Motor neuron (in vitro differentiated cells): ENCODE data around the gene SCFD2. TPM values are rescaled to one million over a fixed set of nuclear protein-coding genes. Genes with fewer than 3 reads are reported as not detected.

Experiments used
- ATAC-seq, 8 experiments: fragments of 200-7000 bp; cut with Tn5 transposase; replicated peaks in 6 of 8; 2 replicates each; pipeline ENCODE4 v1.8.0; 2021; ENCODE audit warnings: mild to moderate bottlenecking in 8 of 8, moderate library complexity in 8 of 8
- H3K27ac ChIP-seq, 2 donors: fragments of 250-450 bp; sonication (Bioruptor Pico); 2 replicates each; pipeline ENCODE4 v1.9.0; 2021; ENCODE audit warnings: antibody characterized with exemption in 2 of 2, mild to moderate bottlenecking in 2 of 2, moderate library complexity in 1 of 2
- H3K4me1 ChIP-seq, 2 donors: fragments of 250-450 bp; sonication (Bioruptor Pico); replicated peaks in 1 of 2; 2 replicates each; pipeline ENCODE4 v1.6.1; 2021; ENCODE audit warnings: antibody characterized with exemption in 2 of 2, mild to moderate bottlenecking in 2 of 2, moderate library complexity in 1 of 2
- H3K4me3 ChIP-seq, 5 donors: fragments of 250-450 bp; sonication (Bioruptor Pico); 2 replicates each; pipeline ENCODE4 v1.9.0; 2021; ENCODE audit warnings: antibody characterized with exemption in 5 of 5, mild to moderate bottlenecking in 5 of 5, moderate library complexity in 4 of 5
- WGBS, 10 experiments: fragments of 450-650 bp; shearing (Covaris generic); methylation state at CpG; one replicate each; pipeline ENCODE4 v1.0.0; 2022; 5-methylcytosine and 5-hydroxymethylcytosine counted together
- in situ Hi-C, 9 experiments: fragments of 400-800 bp; cut with MboI; loops; one replicate each; pipeline ENCODE4 v1.15.0; 2021; ENCODE audit warnings: low sequenced_read_pairs in 9 of 9, low pct_unique_long_range_greater_than_20kb in 2 of 9; ENCODE audit not compliant: unreplicated experiment in 9 of 9
- total RNA-seq, 8 experiments: library from RNA; unstranded; fragments of 300-600 nt; gene quantifications; 2 replicates each; pipeline versions ENCODE4 v1.2.3 to v1.2.4, GENCODE V29; 2022

SCFD2 gene
- total RNA-seq, 8 experiments from 2014 or later, result 9.0 to 40.3 (median 21.1) TPM

DNA sequence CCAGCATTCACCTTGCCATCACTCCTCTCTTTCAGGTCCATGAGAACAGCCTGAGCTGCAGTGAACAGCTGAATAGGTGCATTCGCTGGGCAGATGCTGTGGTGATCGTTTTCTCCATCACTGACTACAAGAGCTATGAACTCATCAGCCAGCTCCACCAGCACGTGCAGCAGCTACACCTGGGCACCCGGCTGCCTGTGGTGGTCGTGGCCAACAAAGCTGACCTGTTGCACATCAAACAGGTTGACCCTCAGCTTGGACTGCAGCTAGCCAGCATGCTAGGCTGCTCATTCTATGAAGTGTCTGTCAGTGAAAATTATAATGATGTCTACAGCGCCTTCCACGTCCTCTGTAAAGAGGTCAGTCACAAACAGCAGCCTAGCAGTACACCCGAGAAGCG lies 500.6 kb downstream of the SCFD2 start:
- ATAC-seq, result no peak
- in situ Hi-C loops, result no loop called here
- 53 to 100% (median 90%) methylated on average over 1 to 8 of the region's 9 CpGs; no CpG with 5 or more reads in 1 of the 10 experiments for WGBS, 10 experiments
- no peak overlapping the region for H3K4me3 ChIP-seq
- H3K27ac ChIP-seq, result no peak overlapping the region
- H3K4me1 ChIP-seq, result peaks cover 7 to 25% of the 10 kb centered on the region in 2 donors

DNA sequence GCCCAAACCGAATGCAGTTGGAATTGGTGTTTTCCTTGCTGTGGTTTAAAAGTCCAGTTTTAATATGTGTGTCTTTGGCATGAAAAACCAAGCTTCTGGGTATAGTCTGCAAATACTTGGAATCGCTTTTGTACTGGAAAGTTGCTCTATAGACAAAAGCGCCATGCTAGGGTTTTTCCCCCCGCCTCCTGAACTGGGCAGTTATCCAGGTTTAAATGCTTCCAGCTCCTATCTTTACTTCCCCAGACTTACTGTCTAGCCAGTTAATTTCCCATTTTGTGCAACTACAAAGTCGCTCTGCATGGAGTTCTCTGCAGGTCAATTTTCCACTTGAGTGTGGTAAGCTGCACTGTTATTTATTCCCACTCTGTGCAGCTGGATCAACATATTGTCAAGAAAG lies 501.1 kb downstream of the SCFD2 start:
- Histone ChIP-seq H3K27ac (no peak overlapping the region), H3K4me1 (peaks cover 7 to 25% of the 10 kb centered on the region in 2 donors), H3K4me3 (no peak overlapping the region)
- in situ Hi-C loops, result no loop called here
- WGBS, 10 experiments, result 51 to 100% (median 89%) methylated on average over 1 to 5 of the region's 5 CpGs; no CpG with 5 or more reads in 3 of the 10 experiments
- no peak for ATAC-seq

DNA sequence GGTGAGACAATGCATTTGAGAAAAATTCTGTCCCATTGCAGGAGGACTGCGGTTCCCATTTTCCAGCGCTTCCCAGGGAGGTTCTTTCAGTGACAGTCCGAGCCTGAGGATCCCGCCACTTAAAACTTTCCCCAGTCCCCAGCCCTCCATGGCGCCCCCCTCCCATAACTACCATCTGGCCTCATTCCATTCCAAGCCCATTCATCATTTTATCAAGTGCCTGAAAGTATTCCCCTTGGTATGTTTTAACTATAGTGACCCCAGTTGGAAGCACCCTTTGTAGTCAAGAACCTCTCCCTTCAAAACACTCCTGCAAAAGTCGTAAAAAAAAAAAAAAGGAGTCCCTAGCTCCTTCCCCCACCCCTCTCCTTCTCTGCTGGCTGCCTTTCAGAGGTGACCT lies 502.5 kb downstream of the SCFD2 start:
- ATAC-seq, result no peak
- no peak overlapping the region for H3K27ac ChIP-seq
- H3K4me1 ChIP-seq, result peaks cover 2 to 18% of the 10 kb centered on the region in 2 donors
- 0 to 86% (median 25%) methylated on average over 1 to 3 of the region's 6 CpGs; no CpG with 5 or more reads in 4 of the 10 experiments for WGBS, 10 experiments
- H3K4me3 ChIP-seq, result peak overlapping the region in 1 of 5 donors; percentile 44
- in situ Hi-C loops, result no loop called here

DNA sequence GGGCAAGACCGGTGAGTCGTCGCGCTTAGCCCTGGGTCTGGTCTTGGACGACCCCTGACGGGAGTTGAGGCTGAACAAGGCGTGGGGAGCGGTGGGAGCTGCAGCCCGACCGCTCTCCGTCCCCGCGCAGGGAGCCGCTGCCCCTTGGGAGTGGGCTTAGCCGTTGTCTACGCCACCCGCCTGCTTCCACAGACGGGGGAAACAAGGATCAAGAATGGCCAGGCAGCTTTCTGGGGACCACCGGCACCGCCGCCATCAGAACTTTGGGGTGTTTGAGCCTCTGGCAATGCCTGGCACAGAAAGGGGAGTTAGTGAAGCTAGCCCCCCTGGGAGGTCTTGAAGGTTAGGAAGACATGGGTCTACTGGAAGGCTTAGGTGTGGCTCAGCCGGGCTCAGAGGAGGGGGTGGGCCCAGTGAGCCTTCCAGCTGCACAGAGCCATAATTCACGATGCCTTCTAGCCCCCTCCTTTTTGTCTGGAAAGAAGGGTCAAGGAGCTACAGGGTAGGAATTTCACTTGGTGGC lies 503.2 kb downstream of the SCFD2 start:
- whole genome bisulfite sequencing, 10 experiments, result 0 to 6% (median 6%) methylated on average over 1 to 6 of the region's 23 CpGs; no CpG with 5 or more reads in 7 of the 10 experiments
- no peak overlapping the region for H3K27ac ChIP-seq
- peaks cover 0 to 12% of the 10 kb centered on the region in 2 donors for H3K4me1 ChIP-seq
- peak in 4 of 8 experiments; percentile 24 to 39 (median 28) for ATAC-seq
- peak overlapping the region; percentile 43 to 73 (median 58) for H3K4me3 ChIP-seq
- in situ Hi-C loops, result no loop called here

DNA sequence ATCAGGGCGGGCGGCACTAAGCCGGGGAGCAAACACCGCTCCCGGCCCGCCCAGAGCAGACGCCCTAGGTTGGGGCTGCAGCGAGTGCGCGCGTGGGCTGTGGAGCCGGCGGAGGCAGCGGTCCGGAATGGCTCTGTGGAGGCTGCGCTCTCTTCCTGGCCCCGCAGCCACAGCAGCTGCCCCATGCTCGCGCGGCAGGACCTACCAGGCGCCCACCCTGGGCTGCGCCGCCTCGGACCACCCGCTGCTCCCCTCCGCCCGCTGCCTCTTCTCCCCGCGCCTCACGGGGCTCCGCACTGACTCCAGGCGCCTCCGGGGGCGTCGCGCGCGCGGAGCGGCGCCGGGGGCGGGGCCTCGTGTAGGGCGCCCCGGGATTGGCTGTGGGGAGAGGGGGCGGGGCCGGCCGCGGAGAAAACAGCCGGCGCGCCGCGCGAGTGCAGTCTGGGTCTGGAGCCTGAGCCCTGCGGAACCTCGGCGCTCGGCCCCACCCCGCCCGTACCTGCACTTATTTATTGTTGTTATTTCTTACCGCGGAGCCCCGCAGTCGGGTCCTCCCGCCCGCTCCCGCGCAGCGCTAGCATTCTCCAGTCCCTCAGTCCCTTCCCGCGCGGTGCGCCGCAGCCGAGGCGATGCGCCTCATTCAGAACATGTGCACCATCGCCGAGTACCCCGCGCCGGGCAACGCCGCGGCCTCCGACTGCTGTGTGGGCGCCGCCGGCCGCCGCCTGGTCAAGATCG lies 503.8 kb downstream of the SCFD2 start, which contains the start of gene RASL11B:
TSS of gene RASL11B (plus strand) at position 439 of the 738 bp plus-strand sequence. CDS start at position 630, 191 bp downstream.
- peak; percentile 96 to 98 (median 96) for ATAC-seq
- in situ Hi-C loops, result no loop called here
- Histone ChIP-seq H3K4me1 (peaks cover 0 to 10% of the 10 kb centered on the region in 2 donors), H3K27ac (no peak within 1 kb of the TSS), H3K4me3 (peak within 1 kb of the TSS; percentile 43 to 73 (median 58))
- 0% methylated on average over 1 to 10 of the region's 94 CpGs; no CpG with 5 or more reads in 5 of the 10 experiments for WGBS, 10 experiments

DNA sequence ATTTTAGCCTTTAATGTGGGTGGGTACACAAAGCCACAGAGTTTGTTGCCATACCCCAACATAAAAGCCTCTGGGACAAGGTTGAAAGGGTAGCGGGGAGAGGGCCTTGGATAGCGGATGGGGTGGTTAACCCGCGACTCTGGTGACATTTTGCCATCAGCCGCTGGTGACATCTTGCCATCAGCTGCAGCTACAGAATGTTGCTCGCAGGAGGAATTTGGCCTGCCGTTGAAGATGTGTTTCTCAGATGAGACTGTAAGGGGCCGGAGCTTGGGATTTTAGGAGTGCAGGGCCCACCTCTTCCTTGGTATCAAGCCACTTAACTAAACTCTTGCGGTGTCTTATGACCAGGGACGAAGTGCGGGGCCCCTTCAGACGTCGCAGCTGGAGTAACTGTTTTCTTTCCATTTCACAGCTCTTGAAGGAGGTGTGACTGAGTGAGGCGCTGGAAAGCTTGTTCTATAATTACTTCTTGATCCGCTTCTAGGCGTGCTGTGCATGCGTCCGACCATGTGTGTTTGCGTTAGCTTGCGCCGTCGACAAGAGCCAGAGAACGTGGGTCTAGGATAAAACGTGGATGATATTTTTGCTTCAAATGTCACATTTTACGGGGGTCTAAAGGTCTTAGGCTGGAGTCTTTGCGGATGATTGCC lies 504.6 kb downstream of the SCFD2 start:
- in situ Hi-C loops, result no loop called here
- peak in 1 of 8 experiments; percentile 3 for ATAC-seq
- Histone ChIP-seq H3K4me3 (peak overlapping the region; percentile 43 to 73 (median 58)), H3K27ac (no peak overlapping the region), H3K4me1 (peaks cover 0 to 10% of the 10 kb centered on the region in 2 donors)
- WGBS, 10 experiments, result 20 to 86% (median 54%) methylated on average over 1 to 16 of the region's 26 CpGs; no CpG with 5 or more reads in 2 of the 10 experiments

DNA sequence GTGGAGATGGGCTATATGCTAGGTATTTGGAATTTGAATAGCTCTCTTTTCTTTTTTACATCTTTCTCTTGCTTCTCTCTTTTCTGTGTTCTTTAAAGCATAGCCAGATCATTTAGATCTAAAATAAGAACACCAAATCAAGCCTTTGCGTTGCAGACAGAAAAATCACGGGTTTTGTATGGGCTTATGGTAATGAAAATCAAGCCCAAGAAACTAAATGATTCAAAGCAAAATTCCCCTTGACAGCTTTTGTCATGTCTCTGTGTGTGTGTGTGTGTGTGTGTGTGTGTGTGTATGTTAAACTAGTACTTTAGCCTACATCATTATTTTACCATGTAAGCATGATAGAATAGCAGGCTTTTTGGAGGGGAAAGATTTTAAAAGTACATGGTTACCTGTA lies 505.5 kb downstream of the SCFD2 start:
- WGBS, 10 experiments, result 40 to 100% (median 83%) methylated on average over 1 to 2 of the region's 2 CpGs; no CpG with 5 or more reads in 1 of the 10 experiments
- H3K4me1 ChIP-seq, result peaks cover 3 to 12% of the 10 kb centered on the region in 2 donors
- no peak overlapping the region for H3K4me3 ChIP-seq
- H3K27ac ChIP-seq, result no peak overlapping the region
- ATAC-seq, result no peak
- in situ Hi-C loops, result no loop called here

DNA sequence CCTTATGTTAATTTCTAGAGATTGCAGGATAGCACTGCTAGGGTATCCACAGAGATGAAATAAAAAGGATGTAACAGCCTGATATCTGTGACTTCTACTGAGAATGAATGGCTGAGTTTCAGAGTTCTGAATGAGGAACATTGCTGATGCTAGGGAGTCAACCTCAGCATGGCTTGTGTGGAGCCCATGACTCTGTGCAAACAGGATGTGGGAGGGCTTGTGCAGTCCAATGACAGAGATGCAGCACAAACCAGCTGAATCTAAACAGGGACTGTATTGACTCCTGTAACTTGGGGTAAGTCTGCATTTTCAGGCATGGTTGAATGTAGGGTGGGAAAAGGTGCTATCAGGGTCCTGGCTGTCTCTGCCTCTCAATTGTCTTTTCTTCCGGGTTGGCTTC lies 509.1 kb downstream of the SCFD2 start:
- WGBS, 10 experiments, result 80 to 100% (median 100%) methylated on average over 1 of the region's 1 CpG; no CpG with 5 or more reads in 5 of the 10 experiments
- ATAC-seq, result no peak
- Histone ChIP-seq H3K27ac (no peak overlapping the region), H3K4me3 (no peak overlapping the region), H3K4me1 (peaks cover 6 to 9% of the 10 kb centered on the region in 2 donors)
- in situ Hi-C loops, result no loop called here

DNA sequence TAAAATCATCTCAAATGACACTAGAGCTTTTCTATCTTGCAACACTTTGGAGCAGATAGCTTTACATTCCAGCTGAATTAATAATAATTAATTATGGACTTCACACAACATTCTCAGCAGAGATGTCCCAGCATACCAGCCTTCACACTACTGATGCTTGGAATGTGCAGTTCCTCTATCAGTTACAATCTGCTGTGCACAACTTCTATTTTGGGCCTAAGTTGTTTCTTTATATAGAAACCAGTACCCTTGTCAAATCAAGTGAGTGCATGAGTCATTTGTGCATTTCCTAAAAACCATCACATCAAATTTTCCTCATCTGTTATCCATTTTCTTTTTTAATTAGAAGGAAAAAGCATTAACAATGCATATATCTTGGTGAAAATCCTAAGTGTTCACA lies 512.5 kb downstream of the SCFD2 start:
- in situ Hi-C loops, result no loop called here
- ATAC-seq, result peak in 3 of 8 experiments; percentile 25 to 77 (median 57)
- Histone ChIP-seq H3K27ac (no peak overlapping the region), H3K4me3 (no peak overlapping the region), H3K4me1 (peaks cover 6 to 9% of the 10 kb centered on the region in 2 donors)

DNA sequence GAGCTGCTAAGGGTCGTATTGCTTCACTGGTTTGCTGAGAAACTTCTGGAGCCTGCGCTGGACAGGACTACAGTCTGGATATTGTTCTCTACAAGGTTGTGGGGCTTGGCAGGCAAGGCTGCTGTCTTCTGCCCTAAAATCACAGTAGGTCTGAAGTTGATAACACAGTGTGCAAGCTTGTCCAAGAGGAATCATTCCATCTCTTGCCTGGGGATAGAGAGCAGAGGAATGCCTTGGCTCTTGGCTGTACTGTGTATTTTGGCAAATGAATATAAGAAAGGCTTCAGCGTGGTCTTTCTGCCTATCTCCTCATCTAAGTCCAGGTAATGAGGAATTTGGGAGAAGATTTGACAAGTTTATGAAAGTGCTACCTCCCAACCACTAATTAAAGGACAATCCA lies 513.1 kb downstream of the SCFD2 start:
- Histone ChIP-seq H3K4me1 (peaks cover 6 to 9% of the 10 kb centered on the region in 2 donors), H3K27ac (no peak overlapping the region), H3K4me3 (no peak overlapping the region)
- in situ Hi-C loops, result no loop called here
- 62 to 96% (median 84%) methylated on average over 1 to 3 of the region's 3 CpGs; no CpG with 5 or more reads in 4 of the 10 experiments for WGBS, 10 experiments
- no peak for ATAC-seq

DNA sequence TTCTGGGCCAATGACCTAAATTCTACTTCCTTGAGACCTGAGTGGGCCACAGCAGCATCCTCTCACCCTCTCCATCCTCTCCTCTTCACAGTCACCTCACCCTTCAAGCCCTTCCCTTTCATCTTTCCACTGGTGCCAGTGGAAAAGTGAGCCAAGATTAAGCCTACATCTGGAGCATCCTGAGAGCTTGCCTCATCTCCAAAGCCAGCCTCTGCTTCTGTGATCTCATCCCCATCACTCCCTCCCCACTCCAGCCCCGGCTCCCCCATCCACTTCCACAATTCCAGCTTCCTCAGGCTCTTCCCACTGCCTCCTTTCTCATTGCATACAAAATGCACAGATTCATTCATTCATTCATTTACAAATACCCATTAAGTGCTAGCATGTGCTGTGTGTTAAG lies 513.8 kb downstream of the SCFD2 start:
- in situ Hi-C loops, result no loop called here
- ATAC-seq, result no peak
- 20% methylated on average over 1 of the region's 1 CpG; no CpG with 5 or more reads in 9 of the 10 experiments for WGBS, 10 experiments
- peaks cover 6 to 9% of the 10 kb centered on the region in 2 donors for H3K4me1 ChIP-seq
- H3K27ac ChIP-seq, result no peak overlapping the region
- no peak overlapping the region for H3K4me3 ChIP-seq

DNA sequence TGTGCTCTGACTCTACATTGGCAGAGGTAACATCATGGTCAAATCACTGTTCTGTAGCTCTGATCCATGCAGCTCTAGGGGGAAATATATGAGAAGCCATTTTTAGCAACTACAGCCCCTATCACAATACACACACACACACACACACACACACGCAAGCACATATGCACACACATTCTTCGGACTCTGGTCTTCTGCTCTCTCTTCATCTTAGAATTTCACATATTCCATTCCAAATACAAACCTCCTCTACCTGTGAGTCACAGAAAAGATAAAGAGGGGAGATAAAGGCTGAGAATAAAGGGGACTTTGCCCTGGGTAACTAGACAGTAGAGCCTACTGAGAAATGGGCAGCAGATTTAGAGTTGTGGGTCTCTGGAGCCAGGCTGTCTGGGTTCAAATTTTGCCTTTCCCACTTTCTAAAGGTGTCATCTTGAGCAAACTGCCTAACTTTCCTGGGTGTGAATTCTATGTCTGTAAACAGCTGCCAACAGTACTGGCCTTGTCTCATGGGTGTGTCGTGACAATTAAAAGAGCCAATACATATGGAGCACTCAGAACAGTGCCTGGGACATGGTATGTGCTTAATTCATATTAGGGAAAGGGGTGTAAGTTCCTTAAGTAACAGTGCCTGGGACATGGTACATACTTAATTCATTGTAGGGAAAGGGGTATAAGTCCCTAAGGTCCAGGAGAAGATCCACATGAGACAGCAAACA lies 515.3 kb downstream of the SCFD2 start:
- WGBS, 10 experiments, result 20 to 100% (median 87%) methylated on average over 1 to 3 of the region's 3 CpGs; no CpG with 5 or more reads in 2 of the 10 experiments
- in situ Hi-C loops, result no loop called here
- H3K4me1 ChIP-seq, result peaks cover 5 to 9% of the 10 kb centered on the region in 2 donors
- ATAC-seq, result peak in 2 of 8 experiments; percentile 38 to 75
- H3K27ac ChIP-seq, result no peak overlapping the region
- no peak overlapping the region for H3K4me3 ChIP-seq
